ENCODE measurements around the gene TMEM51. TPM values are rescaled to one million over a fixed set of nuclear protein-coding genes. Genes with fewer than 3 reads are reported as not detected.
A peak's percentile ranks its signal among the peaks of the same experiment; 100 is the strongest.

TMEM51 gene
- total and polyA plus RNA-seq, 2 of the 13 experiments (the other 11 are each of a cell fraction or from before 2014, with no cell fraction given), result 12.2 to 22.3 TPM

DNA sequence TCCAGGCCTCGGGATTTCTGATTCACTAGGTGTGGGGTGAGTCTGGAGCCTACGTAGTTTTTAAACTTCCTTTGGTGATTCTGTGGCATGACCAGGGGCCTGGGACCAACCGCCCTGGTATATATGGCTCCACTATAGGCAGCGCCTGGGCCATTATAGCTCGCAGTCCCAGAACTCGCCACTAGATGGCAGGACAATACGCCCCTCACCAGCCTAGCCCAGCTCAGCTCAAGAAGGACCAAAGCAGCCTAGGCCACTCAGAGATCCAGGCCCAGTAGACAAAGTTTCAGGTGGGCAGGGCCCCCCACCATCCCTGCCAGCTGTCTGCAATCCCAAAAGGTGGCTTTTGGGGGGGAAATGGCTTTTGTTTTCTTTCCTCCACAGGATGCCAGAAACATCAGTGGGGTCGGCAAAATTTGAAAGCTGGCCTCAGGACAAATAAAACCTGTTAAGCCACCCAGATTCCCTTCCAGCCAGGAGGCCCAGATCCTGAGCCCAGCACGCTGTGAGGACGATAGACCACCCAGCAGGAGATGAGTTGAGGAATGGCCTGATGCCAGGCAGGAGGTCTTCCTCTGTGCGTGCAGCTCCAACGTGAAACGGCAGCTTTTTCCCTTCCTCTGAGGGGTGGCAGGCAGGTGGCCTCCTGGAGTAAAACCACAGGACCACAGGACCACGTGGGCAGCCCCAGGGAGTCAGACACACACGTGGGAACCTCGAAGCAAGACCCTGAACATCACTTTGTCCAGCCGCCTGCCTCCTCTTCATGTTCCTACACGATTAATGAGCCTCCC lies 24.8 kb upstream of the TMEM51 start (continued):
- TF ChIP-seq CC2D1A (CRISPR knock-in tag; IDR thresholded peaks at IDR 0.05) (no peak), ZNF224 (CRISPR knock-in tag; IDR thresholded peaks at IDR 0.05) (no peak), MEIS1 (CRISPR knock-in tag; IDR thresholded peaks at IDR 0.05; ENCODE audit: borderline replicate concordance) (no peak), XRCC5 (optimal IDR thresholded peaks at IDR 0.05; ENCODE audit: low read length) (peak; percentile 92), ZFX (CRISPR knock-in tag; IDR thresholded peaks at IDR 0.05; ENCODE audit: low read depth) (peak; percentile 66; the same call in 1 of the 2 replicates), MLLT10 (CRISPR knock-in tag; IDR thresholded peaks at IDR 0.05) (no peak), MAFG (CRISPR knock-in tag; IDR thresholded peaks at IDR 0.05) (no peak), ZNF569 (CRISPR knock-in tag; IDR thresholded peaks at IDR 0.05; ENCODE audit: borderline replicate concordance) (no peak), GATAD2A (CRISPR knock-in tag; IDR thresholded peaks at IDR 0.05) (0 out of 2 replicates have a peak, but pooled peaks have one; percentile 28), HMG20B (CRISPR knock-in tag; conservative IDR thresholded peaks at IDR 0.05) (no peak), GABPB1 (CRISPR knock-in tag; IDR thresholded peaks at IDR 0.05) (0 out of 2 replicates have a peak, but pooled peaks have one; percentile 13), BCL6 (CRISPR knock-in tag; IDR thresholded peaks at IDR 0.05) (no peak), ZNF891 (CRISPR knock-in tag; IDR thresholded peaks at IDR 0.05) (no peak), SALL1 (CRISPR knock-in tag; IDR thresholded peaks at IDR 0.05) (peak; percentile 47; the same call in 1 of the 2 replicates), BHLHE40 (IDR thresholded peaks at IDR 0.05; ENCODE audit: low read length) (no peak), GFI1 (CRISPR knock-in tag; IDR thresholded peaks at IDR 0.05; ENCODE audit: borderline replicate concordance) (no peak), IRF2 (CRISPR knock-in tag; IDR thresholded peaks at IDR 0.05) (0 out of 2 replicates have a peak, but pooled peaks have one; percentile 16), RFX5 (IDR thresholded peaks at IDR 0.05; ENCODE audit: low read depth, low read length) (no peak), PPARG (CRISPR knock-in tag; conservative IDR thresholded peaks at IDR 0.05) (no peak), KDM5A (IDR thresholded peaks at IDR 0.05; ENCODE audit: borderline replicate concordance, low read length) (no peak)
- TF ChIP-seq, protein P1, sequence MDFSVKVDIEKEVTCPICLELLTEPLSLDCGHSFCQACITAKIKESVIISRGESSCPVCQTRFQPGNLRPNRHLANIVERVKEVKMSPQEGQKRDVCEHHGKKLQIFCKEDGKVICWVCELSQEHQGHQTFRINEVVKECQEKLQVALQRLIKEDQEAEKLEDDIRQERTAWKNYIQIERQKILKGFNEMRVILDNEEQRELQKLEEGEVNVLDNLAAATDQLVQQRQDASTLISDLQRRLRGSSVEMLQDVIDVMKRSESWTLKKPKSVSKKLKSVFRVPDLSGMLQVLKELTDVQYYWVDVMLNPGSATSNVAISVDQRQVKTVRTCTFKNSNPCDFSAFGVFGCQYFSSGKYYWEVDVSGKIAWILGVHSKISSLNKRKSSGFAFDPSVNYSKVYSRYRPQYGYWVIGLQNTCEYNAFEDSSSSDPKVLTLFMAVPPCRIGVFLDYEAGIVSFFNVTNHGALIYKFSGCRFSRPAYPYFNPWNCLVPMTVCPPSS (IDR thresholded peaks at IDR 0.05), result no peak
- TF ChIP-seq, protein P2, sequence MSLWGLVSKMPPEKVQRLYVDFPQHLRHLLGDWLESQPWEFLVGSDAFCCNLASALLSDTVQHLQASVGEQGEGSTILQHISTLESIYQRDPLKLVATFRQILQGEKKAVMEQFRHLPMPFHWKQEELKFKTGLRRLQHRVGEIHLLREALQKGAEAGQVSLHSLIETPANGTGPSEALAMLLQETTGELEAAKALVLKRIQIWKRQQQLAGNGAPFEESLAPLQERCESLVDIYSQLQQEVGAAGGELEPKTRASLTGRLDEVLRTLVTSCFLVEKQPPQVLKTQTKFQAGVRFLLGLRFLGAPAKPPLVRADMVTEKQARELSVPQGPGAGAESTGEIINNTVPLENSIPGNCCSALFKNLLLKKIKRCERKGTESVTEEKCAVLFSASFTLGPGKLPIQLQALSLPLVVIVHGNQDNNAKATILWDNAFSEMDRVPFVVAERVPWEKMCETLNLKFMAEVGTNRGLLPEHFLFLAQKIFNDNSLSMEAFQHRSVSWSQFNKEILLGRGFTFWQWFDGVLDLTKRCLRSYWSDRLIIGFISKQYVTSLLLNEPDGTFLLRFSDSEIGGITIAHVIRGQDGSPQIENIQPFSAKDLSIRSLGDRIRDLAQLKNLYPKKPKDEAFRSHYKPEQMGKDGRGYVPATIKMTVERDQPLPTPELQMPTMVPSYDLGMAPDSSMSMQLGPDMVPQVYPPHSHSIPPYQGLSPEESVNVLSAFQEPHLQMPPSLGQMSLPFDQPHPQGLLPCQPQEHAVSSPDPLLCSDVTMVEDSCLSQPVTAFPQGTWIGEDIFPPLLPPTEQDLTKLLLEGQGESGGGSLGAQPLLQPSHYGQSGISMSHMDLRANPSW (CRISPR knock-in tag; IDR thresholded peaks at IDR 0.05; ENCODE audit: borderline replicate concordance), result no peak
- TF ChIP-seq, protein P3, sequence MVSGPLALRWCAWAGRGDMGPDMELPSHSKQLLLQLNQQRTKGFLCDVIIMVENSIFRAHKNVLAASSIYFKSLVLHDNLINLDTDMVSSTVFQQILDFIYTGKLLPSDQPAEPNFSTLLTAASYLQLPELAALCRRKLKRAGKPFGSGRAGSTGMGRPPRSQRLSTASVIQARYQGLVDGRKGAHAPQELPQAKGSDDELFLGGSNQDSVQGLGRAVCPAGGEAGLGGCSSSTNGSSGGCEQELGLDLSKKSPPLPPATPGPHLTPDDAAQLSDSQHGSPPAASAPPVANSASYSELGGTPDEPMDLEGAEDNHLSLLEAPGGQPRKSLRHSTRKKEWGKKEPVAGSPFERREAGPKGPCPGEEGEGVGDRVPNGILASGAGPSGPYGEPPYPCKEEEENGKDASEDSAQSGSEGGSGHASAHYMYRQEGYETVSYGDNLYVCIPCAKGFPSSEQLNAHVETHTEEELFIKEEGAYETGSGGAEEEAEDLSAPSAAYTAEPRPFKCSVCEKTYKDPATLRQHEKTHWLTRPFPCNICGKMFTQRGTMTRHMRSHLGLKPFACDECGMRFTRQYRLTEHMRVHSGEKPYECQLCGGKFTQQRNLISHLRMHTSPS (CRISPR knock-in tag; IDR thresholded peaks at IDR 0.05; ENCODE audit: low read depth), result no peak
- TF ChIP-seq, protein P4, sequence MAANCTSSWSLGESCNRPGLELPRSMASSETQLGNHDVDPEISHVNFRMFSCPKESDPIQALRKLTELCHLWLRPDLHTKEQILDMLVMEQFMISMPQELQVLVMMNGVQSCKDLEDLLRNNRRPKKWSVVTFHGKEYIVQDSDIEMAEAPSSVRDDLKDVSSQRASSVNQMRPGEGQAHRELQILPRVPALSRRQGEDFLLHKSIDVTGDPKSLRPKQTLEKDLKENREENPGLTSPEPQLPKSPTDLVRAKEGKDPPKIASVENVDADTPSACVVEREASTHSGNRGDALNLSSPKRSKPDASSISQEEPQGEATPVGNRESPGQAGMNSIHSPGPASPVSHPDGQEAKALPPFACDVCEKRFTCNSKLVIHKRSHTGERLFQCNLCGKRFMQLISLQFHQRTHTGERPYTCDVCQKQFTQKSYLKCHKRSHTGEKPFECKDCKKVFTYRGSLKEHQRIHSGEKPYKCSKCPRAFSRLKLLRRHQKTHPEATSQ (CRISPR knock-in tag; IDR thresholded peaks at IDR 0.05; ENCODE audit: borderline replicate concordance), result no peak
